Lower lobe of right lung (tissue), 2 donors: ENCODE data around the gene MAGEA11. TPM values are rescaled to one million over a fixed set of nuclear protein-coding genes. Genes with fewer than 3 reads are reported as not detected.
A peak's percentile ranks its signal among the peaks of the same experiment; 100 is the strongest.
"Not testable (repeated sequence)": the region's sequence is repeated elsewhere in the genome, so short reads cannot be mapped to it uniquely, and the experiment has no call there.

Experiments
- ATAC-seq, 2 donors: fragments of 200-7000 bp; cut with Tn5 transposase; one replicate each; pipeline ENCODE4 v1.9.1; 2020 to 2022; ENCODE audit warnings: mild to moderate bottlenecking in 2 of 2, moderate library complexity in 2 of 2
- DNase-seq: peaks from one replicate; pipeline ENCODE4 v3.0.0-alpha.2; 2020
- H3K27ac ChIP-seq: fragments of 200-600 bp; one replicate; pipeline ENCODE4 v1.8.0; 2022
- H3K27me3 ChIP-seq: fragments of 200-600 bp; one replicate; pipeline ENCODE4 v1.8.0; 2022; ENCODE audit warnings: low read depth
- H3K36me3 ChIP-seq: fragments of 200-600 bp; one replicate; pipeline ENCODE4 v1.8.0; 2022; ENCODE audit warnings: mild to moderate bottlenecking
- H3K4me1 ChIP-seq: fragments of 200-600 bp; one replicate; pipeline ENCODE4 v1.8.0; 2022
- H3K4me3 ChIP-seq: fragments of 200-600 bp; one replicate; pipeline ENCODE4 v1.8.0; 2022; ENCODE audit warnings: mild to moderate bottlenecking
- H3K9me3 ChIP-seq: fragments of 200-600 bp; one replicate; pipeline ENCODE4 v1.8.0; 2022
- CTCF ChIP-seq: fragments of 200-600 bp; IDR thresholded peaks from one replicate; pipeline ENCODE4 v1.8.0; 2022; ENCODE audit warnings: antibody characterized with exemption, mild to moderate bottlenecking
- intact Hi-C: fragments of 100-400 bp; cut with DNase I; formaldehyde crosslinking; loops from one replicate; pipeline ENCODE4 v1.11.0; 2022
- total RNA-seq: library from RNA; stranded (reverse); fragmentation: NEBNext Ultra II Directional; extraction: Animal tissue kit (Norgen Biotek cat#: 25700); gene quantifications from one replicate; pipeline ENCODE4 v1.2.1, GENCODE V29; 2021
- donor health status: DM: no; HTN: yes; CAD: no; lungs with severe emphysema.

The MAGEA11 gene
- total RNA-seq, 1 donor from 2014 or later = not detected

DNA sequence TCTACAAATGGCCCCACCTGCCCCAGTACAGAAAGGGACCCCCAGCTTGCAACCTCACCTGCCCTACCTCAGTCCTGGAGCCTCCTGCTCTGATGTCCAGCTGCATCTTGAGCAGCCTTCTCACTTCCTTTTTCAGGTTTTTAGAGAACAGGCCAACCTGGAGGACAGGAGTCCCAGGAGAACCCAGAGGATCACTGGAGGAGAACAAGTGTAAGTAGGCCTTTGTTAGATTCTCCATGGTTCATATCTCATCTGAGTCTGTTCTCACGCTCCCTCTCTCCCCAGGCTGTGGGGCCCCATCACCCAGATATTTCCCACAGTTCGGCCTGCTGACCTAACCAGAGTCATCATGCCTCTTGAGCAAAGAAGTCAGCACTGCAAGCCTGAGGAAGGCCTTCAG, 3.6 kb downstream of the MAGEA11 start:
- Histone ChIP-seq H3K27me3 (no peaks in the 10 kb centered on the region), H3K9me3 (no peaks in the 10 kb centered on the region), H3K4me3 (no peak overlapping the region), H3K4me1 (no peaks in the 10 kb centered on the region), H3K27ac (no peak overlapping the region), H3K36me3 (no peaks in the 10 kb centered on the region)
- intact Hi-C loops = no loop called here
- no peak for DNase-seq
- TF ChIP-seq CTCF = no peak
- ATAC-seq = no peak

GRCh38 chrX:149716632-149717031, 4.8 kb downstream of the MAGEA11 start:
- Histone ChIP-seq H3K4me1 (no peaks in the 10 kb centered on the region), H3K27me3 (no peaks in the 10 kb centered on the region), H3K9me3 (no peaks in the 10 kb centered on the region), H3K36me3 (no peaks in the 10 kb centered on the region), H3K4me3 (no peak overlapping the region), H3K27ac (no peak overlapping the region)
- TF ChIP-seq CTCF = no peak
- ATAC-seq (no peak), DNase-seq (no peak)
- intact Hi-C loops = no loop called here

DNA sequence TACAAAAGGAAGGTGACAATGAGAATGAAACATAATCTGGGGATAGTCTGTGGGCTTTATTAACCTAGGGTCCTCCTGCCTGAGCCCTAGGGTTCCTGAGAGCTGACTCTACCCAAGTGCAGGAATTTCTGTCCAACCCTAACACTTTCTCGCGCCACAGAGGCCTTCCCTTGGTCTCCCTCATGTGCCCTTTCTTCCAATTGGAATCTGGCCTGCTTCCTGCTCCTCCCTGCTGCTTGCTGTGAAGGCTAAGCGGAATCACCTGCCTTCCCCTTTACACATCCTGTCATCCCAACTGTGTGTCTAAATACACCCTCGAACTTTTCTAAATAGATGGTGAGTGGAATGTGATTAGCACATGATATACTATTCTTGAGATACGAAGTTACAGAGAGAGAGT, 5.9 kb downstream of the MAGEA11 start:
- no peak for ATAC-seq
- no peak for TF ChIP-seq CTCF
- intact Hi-C loops = no loop called here
- no peak overlapping the region for H3K4me3 ChIP-seq
- no peaks in the 10 kb centered on the region for H3K27me3 ChIP-seq
- no peaks in the 10 kb centered on the region for H3K36me3 ChIP-seq
- no peak overlapping the region for H3K27ac ChIP-seq
- H3K4me1 ChIP-seq = no peaks in the 10 kb centered on the region
- DNase-seq = no peak
- H3K9me3 ChIP-seq = no peaks in the 10 kb centered on the region

GRCh38 chrX:149718757-149719156, 6.9 kb downstream of the MAGEA11 start:
- no peaks in the 10 kb centered on the region for H3K27me3 ChIP-seq
- no peak overlapping the region for H3K4me3 ChIP-seq
- no peaks in the 10 kb centered on the region for H3K36me3 ChIP-seq
- H3K9me3 ChIP-seq = no peaks in the 10 kb centered on the region
- no peak overlapping the region for H3K27ac ChIP-seq
- no peaks in the 10 kb centered on the region for H3K4me1 ChIP-seq
- ATAC-seq (no peak), DNase-seq (no peak)
- no peak for TF ChIP-seq CTCF
- intact Hi-C loops = no loop called here

GRCh38 chrX:149720021-149720689, 8.3 kb downstream of the MAGEA11 start:
- Histone ChIP-seq H3K4me3 (no peak overlapping the region), H3K36me3 (no peaks in the 10 kb centered on the region), H3K27ac (no peak overlapping the region), H3K9me3 (no peaks in the 10 kb centered on the region), H3K4me1 (no peaks in the 10 kb centered on the region), H3K27me3 (no peaks in the 10 kb centered on the region)
- intact Hi-C loops = no loop called here
- ATAC-seq (peak in 1 of 2 donors; percentile 29), DNase-seq (no peak)
- TF ChIP-seq CTCF = no peak

- H3K4me3 ChIP-seq, H3K27ac ChIP-seq, DNase-seq, intact Hi-C loops, H3K4me1 ChIP-seq, H3K27me3 ChIP-seq, H3K36me3 ChIP-seq, H3K9me3 ChIP-seq, ATAC-seq: not testable (repeated sequence)
These were observed 9.4 kb downstream of the MAGEA11 start for GRCh38 chrX:149721241-149721640.
